Bronchial epithelial cell (primary cell): Measurements from ENCODE around the gene PMM2. TPM values are rescaled to one million over a fixed set of nuclear protein-coding genes. Genes with fewer than 3 reads are reported as not detected.

ENCODE experiments used
- DNase-seq: peaks from one replicate; pipeline ENCODE4 v3.0.0-alpha.2; 2010; ENCODE audit warnings: low read depth
- FAIRE-seq: peaks from 2 replicates; lab custom pipeline; 2011; peaks lifted over from hg19 to GRCh38; lab: Jason Lieb, UNC
- H3K27me3 ChIP-seq: 2 replicates; pipeline ENCODE4 v1.5.1; 2011; ENCODE audit warnings: low read length; ENCODE audit not compliant: control insufficient read depth, insufficient read depth
- H3K36me3 ChIP-seq: 2 replicates; pipeline ENCODE4 v1.5.1; 2011; ENCODE audit warnings: low read length; ENCODE audit not compliant: control insufficient read depth, insufficient read depth
- H3K4me3 ChIP-seq: 2 replicates; pipeline ENCODE4 v1.5.1; 2011; ENCODE audit warnings: mild to moderate bottlenecking, low read depth, low read length, control low read depth
- CTCF ChIP-seq: IDR thresholded peaks from 2 replicates; pipeline ENCODE4 v1.5.1; 2011; ENCODE audit warnings: mild to moderate bottlenecking, moderate library complexity, low read length, control low read depth, inconsistent platforms; ENCODE audit not compliant: insufficient read depth, severe bottlenecking
- total RNA-seq: library from RNA; depleted of rRNA; stranded (reverse); fragments of >200 nt; gene quantifications from 2 replicates; pipeline ENCODE4 v1.2.1, GENCODE V29; 2014

Gene PMM2
- total RNA-seq, 1 donor from 2014 or later: 25.5 TPM

- TF ChIP-seq CTCF: no peak
- DNase-seq: no peak
- no peak overlapping the region for H3K4me3 ChIP-seq
- no peaks in the 10 kb centered on the region for H3K27me3 ChIP-seq
- no peaks in the 10 kb centered on the region for H3K36me3 ChIP-seq
- FAIRE-seq: no peak
These were observed 33.7 kb upstream of the PMM2 start for GRCh38 chr16:8763899-8764298.

GRCh38 chr16:8764525-8765250 is 33.0 kb upstream of the PMM2 start:
- Histone ChIP-seq H3K36me3 (no peaks in the 10 kb centered on the region), H3K4me3 (no peak overlapping the region), H3K27me3 (no peaks in the 10 kb centered on the region)
- TF ChIP-seq CTCF: no peak
- DNase-seq: no peak
- FAIRE-seq: no peak

GRCh38 chr16:8767176-8767575 is 30.5 kb upstream of the PMM2 start:
- Histone ChIP-seq H3K27me3 (no peaks in the 10 kb centered on the region), H3K4me3 (no peak overlapping the region), H3K36me3 (no peaks in the 10 kb centered on the region)
- DNase-seq: no peak
- TF ChIP-seq CTCF: no peak
- no peak for FAIRE-seq

GRCh38 chr16:8768283-8768682 is 29.4 kb upstream of the PMM2 start:
- no peak for TF ChIP-seq CTCF
- H3K4me3 ChIP-seq: no peak overlapping the region
- FAIRE-seq: no peak
- H3K36me3 ChIP-seq: no peaks in the 10 kb centered on the region
- no peak for DNase-seq
- no peaks in the 10 kb centered on the region for H3K27me3 ChIP-seq

GRCh38 chr16:8768692-8769091 is 28.9 kb upstream of the PMM2 start:
- Histone ChIP-seq H3K4me3 (no peak overlapping the region), H3K27me3 (no peaks in the 10 kb centered on the region), H3K36me3 (no peaks in the 10 kb centered on the region)
- FAIRE-seq: no peak
- TF ChIP-seq CTCF: no peak
- DNase-seq: no peak

GRCh38 chr16:8773537-8773936 is 24.1 kb upstream of the PMM2 start:
- H3K36me3 ChIP-seq: no peaks in the 10 kb centered on the region
- DNase-seq: no peak
- no peak for TF ChIP-seq CTCF
- H3K27me3 ChIP-seq: no peaks in the 10 kb centered on the region
- H3K4me3 ChIP-seq: no peak overlapping the region
- no peak for FAIRE-seq
